Dedifferentiated amniotic fluid mesenchymal stem cell (primary cell): ENCODE results near the gene ABCC8.

ENCODE experiments used
- DNase-seq: peaks from one replicate; pipeline ENCODE4 v3.0.0-alpha.2; 2016; ENCODE audit errors: extremely low spot score

ABCC8 gene

GRCh38 chr11:17471501-17471900 is 5.1 kb downstream of the ABCC8 start:
- DNase-seq, result no peak

GRCh38 chr11:17469998-17470397 is 6.6 kb downstream of the ABCC8 start:
- no peak for DNase-seq

- DNase-seq, result no peak
Observed at GRCh38 chr11:17468122-17468521, 8.5 kb downstream of the ABCC8 start.

- DNase-seq, result no peak
Observed at GRCh38 chr11:17463546-17464174, 13.0 kb downstream of the ABCC8 start.

- no peak for DNase-seq
Observed at GRCh38 chr11:17462940-17463339, 13.7 kb downstream of the ABCC8 start.

- no peak for DNase-seq
Observed at GRCh38 chr11:17460406-17460805, 16.2 kb downstream of the ABCC8 start.

GRCh38 chr11:17459236-17459896 is 17.3 kb downstream of the ABCC8 start:
- no peak for DNase-seq

- no peak for DNase-seq
Observed at GRCh38 chr11:17458268-17458667, 18.4 kb downstream of the ABCC8 start.

- no peak for DNase-seq
Observed at GRCh38 chr11:17457396-17458173, 19.1 kb downstream of the ABCC8 start.

GRCh38 chr11:17452668-17453067 is 24.0 kb downstream of the ABCC8 start:
- DNase-seq, result no peak

- no peak for DNase-seq
Observed at GRCh38 chr11:17449158-17449557, 27.5 kb downstream of the ABCC8 start.

GRCh38 chr11:17446482-17446881 is 30.2 kb downstream of the ABCC8 start:
- no peak for DNase-seq

- DNase-seq, result no peak
Observed at GRCh38 chr11:17445240-17445795, 31.3 kb downstream of the ABCC8 start.

- DNase-seq, result no peak
Observed at GRCh38 chr11:17443926-17444690, 32.5 kb downstream of the ABCC8 start.

- no peak for DNase-seq
Observed at GRCh38 chr11:17443423-17443822, 33.2 kb downstream of the ABCC8 start.

- no peak for DNase-seq
Observed at GRCh38 chr11:17443000-17443399, 33.6 kb downstream of the ABCC8 start.

- DNase-seq, result no peak
Observed at GRCh38 chr11:17439316-17439782, 37.3 kb downstream of the ABCC8 start.

- no peak for DNase-seq
Observed at GRCh38 chr11:17437366-17437765, 39.3 kb downstream of the ABCC8 start.

- DNase-seq, result no peak
Observed at GRCh38 chr11:17434108-17434507, 42.5 kb downstream of the ABCC8 start.

- no peak for DNase-seq
Observed at GRCh38 chr11:17432002-17432401, 44.6 kb downstream of the ABCC8 start.

- no peak for DNase-seq
Observed at GRCh38 chr11:17431139-17431538, 45.5 kb downstream of the ABCC8 start.

GRCh38 chr11:17430616-17431015 is 46.0 kb downstream of the ABCC8 start:
- no peak for DNase-seq
